Measurements from ENCODE around the gene HSD17B2. TPM values are rescaled to one million over a fixed set of nuclear protein-coding genes. Genes with fewer than 3 reads are reported as not detected.
A peak's percentile ranks its signal among the peaks of the same experiment; 100 is the strongest.
"Not testable (repeated sequence)": the region's sequence is repeated elsewhere in the genome, so short reads cannot be mapped to it uniquely, and the experiment has no call there.

HSD17B2 gene
- total RNA-seq, 1 donor from 2014 or later, result 105 TPM

GRCh38 chr16:82081264-82081663 lies 46.2 kb downstream of the HSD17B2 start:
- DNase-seq (ENCODE audit: low read depth in 2 of 2), result no peak

DNA sequence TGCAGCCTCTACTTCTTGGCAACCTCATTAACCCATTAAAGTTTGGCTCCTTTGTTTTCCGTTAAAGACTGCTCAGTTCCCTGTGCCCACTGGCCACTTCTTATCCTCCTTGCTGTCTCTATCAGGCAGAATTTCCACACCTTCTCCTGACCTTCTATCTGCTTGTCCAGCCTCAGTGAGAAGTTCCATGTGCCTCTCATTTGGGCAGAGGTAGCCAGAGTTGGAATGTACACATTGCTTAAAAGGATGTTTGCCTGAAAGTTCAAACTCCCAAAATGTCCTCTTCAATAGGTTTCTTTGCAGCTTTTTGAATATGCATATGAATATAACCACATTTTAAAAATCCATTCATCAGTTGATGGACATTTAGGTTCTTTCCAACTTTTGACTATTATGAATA lies 47.0 kb downstream of the HSD17B2 start:
- no peak for DNase-seq (ENCODE audit: low read depth in 2 of 2)

GRCh38 chr16:82082543-82083244 lies 47.6 kb downstream of the HSD17B2 start:
- DNase-seq (ENCODE audit: low read depth in 2 of 2), result peak in 1 of 2 donors; percentile 26

DNA sequence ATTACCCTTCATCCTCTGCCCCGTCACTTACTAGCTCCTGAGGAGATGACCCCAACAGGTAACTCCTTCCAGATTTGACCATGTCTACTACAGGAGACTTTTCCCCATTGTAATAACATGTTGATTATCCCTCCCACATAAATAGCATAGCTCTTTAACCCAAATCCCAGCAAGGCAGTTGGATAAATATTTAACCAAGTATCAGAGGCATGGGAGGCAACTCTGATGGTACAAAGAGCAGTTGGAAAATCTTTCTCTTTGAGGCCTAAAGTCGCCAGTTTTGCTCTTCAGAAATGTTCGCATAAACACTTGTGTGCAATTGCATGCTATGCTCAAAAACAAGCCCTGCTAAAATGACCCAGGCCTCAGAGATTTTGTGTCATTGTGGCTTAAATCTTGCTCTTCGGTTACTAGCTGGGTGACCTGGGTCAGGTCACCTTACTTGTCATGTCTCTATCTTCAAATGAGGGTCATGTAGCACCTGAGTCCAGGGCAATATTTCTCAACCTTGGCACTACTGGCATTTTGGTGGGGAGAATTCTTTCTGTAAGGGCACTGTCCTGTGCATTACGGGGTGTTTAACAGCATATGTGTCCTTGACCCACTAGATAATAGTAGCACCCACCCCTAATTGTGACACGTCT lies 48.8 kb downstream of the HSD17B2 start:
- DNase-seq (ENCODE audit: low read depth in 2 of 2), result no peak

- DNase-seq (ENCODE audit: low read depth in 2 of 2), result no peak
Observed at GRCh38 chr16:82085011-82085779, 50.1 kb downstream of the HSD17B2 start.

GRCh38 chr16:82088483-82088882 lies 53.4 kb downstream of the HSD17B2 start:
- DNase-seq (ENCODE audit: low read depth in 2 of 2), result no peak

DNA sequence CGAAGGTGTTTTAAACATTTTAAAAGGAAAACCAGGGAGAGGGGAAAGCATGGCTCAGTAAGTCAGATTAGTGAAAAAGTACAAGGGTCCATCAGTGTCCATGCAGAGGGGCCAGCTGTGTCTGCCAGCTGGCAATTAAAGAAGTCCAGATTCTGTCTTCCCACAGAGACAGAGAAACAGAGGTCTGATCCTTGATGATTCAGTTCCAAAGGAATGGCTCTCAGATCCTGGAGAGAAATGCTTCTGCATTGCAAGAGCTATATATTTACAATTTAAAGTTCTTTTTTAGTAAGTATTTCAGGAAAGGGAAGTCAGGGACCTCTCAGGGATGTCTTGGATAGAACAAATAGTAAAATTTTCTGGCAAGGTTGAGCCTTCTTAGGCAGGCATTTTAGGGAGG lies 56.2 kb downstream of the HSD17B2 start:
- no peak for DNase-seq (ENCODE audit: low read depth in 2 of 2)

DNA sequence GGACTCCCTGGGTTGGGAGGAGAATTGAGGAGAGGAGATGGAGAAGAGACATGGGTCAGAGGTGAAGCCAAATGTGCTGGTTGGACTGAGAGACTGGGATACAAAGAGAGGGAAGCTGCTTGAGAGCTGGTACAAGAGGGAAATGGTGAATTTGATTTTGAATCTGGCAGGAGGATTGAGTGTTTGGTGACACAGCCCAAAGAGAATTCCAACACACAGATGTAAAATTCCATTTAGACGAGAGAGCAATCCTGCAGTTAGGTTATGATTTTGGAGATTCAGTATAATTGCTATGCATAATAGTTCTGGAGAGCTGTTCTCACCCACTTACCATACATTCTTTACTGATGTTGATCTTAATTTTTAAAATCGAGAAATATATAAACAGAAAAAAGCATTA lies 57.7 kb downstream of the HSD17B2 start:
- no peak for DNase-seq (ENCODE audit: low read depth in 2 of 2)

DNA sequence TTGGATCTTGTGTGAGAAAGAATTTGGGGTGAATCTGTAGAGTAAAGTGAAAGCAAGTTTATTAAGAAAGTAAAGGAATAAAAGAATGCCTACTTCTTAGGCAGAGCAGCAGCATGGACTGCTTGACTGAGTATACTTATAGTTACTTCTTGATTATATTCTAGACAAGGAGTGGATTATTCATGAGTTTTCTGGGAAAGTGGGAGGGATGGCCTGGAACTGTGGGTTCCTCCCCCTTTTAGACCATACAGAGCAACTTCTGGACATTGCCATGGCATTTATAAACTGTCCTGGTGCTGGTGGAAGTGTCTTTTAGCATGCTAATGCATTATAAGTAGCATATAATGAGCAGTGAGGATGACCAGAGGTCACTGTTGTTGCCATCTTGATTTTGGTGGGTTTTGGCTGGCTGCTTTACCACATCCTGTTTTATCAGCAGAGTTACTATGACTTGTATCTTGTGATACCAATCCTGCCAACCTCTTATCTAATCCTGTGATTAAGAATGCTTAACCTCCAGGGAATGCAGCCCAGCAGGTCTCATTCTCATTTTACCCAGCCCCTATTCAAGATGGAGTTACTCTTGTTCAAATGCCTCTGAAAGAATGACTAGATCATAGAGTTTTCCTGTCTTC lies 58.7 kb downstream of the HSD17B2 start:
- no peak for DNase-seq (ENCODE audit: low read depth in 2 of 2)

GRCh38 chr16:82094942-82095540 lies 60.0 kb downstream of the HSD17B2 start:
- DNase-seq (ENCODE audit: low read depth in 2 of 2), result no peak

DNA sequence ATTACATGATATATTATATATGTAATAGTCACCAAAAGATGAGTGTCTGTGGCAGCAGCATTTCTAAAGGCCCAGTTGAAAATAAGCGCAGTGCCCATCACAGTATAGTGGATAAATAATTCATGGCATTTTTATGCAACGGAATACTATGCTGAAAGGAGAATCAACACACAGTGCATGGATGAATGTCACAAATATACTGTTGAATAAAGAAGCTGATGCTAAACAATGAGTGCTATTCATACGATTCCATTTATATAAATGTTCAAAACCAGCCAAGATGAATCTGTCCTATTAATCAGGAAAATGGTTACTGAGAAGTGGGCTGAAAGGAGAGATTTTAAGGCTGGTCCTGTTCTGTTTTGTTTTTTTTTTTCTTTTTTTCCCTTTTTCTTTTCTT lies 61.6 kb downstream of the HSD17B2 start:
- DNase-seq (ENCODE audit: low read depth in 2 of 2), result no peak

DNA sequence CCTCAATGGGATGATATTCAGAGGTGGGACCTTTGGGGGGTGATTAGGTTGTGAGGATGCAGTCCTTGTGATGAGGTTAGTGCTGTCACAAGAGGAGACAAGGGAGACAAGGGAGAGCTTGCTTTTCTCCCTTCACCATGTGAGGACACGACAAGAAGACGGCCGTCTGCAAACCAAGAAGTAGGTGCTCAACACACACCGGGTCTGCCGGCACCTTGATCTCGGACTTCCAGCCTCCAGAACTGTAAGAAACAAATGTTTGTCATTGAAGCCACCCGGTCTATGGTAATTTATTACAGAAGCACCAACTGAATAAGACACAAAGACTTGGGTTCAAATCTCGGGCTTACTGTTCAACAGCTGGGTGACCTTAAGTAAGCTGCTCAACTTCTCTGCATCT lies 70.1 kb downstream of the HSD17B2 start:
- no peak for DNase-seq (ENCODE audit: low read depth in 2 of 2)

DNA sequence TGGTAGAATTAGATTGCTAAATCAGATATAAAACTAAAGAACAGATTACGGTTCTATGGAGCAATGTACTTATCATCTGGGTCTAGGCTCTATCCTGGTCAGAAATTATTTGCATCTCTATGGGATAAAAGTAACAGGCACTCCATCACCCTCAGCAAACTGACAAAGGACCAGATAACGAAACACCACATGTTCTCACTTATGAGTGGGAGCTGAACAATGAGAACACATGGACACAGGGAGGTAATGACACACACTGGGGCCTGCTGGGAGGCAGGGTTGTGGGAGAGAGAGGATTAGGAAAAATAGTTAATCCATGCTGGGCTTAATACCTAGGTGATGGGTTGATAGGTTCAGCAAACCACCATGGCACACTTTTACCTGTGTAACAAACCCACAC lies 73.0 kb downstream of the HSD17B2 start:
- DNase-seq (ENCODE audit: low read depth in 2 of 2), result no peak

- DNase-seq (ENCODE audit: low read depth in 2 of 2), result no peak
Observed at GRCh38 chr16:82108774-82109173, 73.7 kb downstream of the HSD17B2 start.

GRCh38 chr16:82109266-82109665 lies 74.2 kb downstream of the HSD17B2 start:
- not testable (repeated sequence) for DNase-seq (ENCODE audit: low read depth in 2 of 2)

DNA sequence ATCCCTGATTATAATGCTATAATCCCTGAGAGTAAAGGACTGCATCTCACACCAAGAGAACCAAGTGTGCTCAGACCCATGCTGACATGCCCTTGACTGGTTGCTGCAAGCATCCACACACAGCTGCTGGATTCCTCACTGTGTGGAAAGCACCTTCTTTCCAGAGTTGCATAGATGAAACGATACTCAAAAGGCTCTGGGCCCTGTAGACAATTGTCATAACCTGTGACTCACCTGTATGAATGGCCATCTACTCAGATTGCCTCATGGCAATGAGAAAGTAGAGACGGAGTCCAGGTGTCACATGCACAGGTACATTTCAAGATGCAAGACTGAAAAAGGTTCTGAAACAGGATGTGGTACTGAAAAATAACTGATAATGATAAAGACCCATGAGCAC lies 76.9 kb downstream of the HSD17B2 start:
- no peak for DNase-seq (ENCODE audit: low read depth in 2 of 2)

DNA sequence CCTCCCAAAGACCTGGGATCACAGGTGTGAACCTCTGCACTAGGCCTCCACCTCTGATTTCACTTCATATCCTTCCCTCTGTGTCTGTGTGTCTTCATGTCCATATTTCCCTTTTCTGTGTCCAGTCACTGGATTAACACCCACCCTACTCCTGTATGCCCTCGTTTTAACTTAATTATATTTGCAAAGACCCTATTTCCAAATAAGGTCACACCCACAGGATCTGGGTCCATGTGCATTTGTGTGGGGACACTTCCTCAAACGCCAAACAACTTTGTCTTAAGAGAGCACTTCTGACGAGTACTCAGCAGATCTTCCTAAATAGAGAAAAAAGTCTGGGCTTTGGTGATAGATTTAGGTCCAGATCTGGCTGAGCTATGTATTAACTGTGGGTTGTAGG lies 78.7 kb downstream of the HSD17B2 start:
- no peak for DNase-seq (ENCODE audit: low read depth in 2 of 2)

DNA sequence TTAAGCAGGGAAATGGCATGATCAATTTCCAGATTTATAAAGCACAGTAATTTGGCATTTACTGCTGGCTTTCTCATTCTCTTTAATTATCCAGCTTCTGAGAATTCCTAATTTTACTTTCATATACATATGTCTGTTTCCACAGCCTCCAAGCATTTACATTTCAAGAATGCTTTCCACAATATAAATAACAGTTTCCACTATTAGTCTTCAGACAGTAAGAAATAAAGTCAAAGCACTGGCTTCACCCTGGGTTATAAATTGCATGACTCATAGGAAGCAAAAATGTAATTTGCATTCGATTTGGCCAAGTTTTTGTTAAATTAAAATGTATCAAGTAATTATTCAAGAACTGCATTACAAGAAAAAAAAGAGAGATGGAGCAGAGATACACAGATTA lies 81.5 kb downstream of the HSD17B2 start:
- no peak for DNase-seq (ENCODE audit: low read depth in 2 of 2)

- DNase-seq (ENCODE audit: low read depth in 2 of 2), result no peak
Observed at GRCh38 chr16:82118749-82119148, 83.7 kb downstream of the HSD17B2 start.

DNA sequence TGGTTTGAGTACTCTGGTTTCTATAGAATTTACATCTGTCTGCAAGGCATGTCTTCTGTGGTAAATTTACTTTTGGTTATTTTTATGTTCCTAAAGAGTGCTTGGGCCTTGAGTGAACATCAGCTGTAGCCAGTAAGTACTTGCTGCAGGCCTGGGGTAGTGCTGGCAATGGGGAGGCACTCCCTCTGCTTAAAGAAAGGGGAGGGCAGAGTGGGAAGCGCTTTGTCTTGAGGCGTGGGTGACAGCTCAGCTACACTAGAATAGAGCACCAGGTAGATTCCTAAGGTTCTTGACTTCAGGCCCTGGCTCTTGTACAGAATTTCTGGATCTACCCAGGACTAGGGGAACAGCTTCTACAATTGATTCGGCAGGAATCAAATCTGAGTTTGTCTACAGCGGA lies 84.4 kb downstream of the HSD17B2 start:
- no peak for DNase-seq (ENCODE audit: low read depth in 2 of 2)

DNA sequence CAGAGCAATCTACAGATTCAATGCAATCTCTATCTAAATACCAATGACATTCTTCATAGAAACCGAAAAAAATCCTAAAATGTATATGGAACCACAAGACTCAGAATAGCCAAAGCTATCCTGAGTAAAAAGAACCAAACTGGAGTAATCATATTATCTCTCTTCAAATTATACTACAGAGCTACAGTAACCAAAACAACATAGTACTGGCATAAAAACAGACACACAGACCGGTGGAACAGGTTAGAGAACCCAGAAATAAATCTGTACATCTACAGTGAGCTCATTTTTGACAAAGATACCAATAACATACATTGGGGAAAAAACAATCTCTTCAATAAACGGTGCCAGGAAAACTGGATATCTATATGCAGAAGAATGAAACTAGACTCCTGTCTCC lies 89.6 kb downstream of the HSD17B2 start:
- DNase-seq (ENCODE audit: low read depth in 2 of 2), result no peak

DNA sequence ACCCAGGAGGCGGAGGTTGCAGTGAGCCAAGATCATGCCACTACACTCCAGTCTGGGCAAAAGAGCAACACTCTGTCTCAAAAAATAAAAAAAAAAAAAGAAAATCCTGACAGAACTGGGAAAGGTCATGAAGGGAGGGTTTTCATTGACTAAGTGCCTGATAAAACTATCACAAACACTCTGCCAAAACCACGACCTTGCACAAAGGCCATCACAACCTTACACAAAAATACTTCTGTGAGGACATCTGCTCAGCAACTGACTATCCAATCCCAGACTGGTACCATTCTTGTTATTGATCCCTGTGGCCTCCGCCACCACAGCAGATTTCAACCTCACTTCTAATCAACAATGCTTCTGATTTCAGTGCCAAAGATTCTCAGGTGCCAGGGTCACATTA lies 94.8 kb downstream of the HSD17B2 start:
- DNase-seq (ENCODE audit: low read depth in 2 of 2), result no peak

All from dermis microvascular lymphatic vessel endothelial cell (primary cell).